Gastrocnemius medialis (tissue), 4 donors: ENCODE measurements around the gene STC2.

Experiments
- CTCF ChIP-seq, 5 experiments: fragments of 450-650 bp in 3 of 5; fragments of 200-600 bp in 2 of 5; sonication (generic) in 2 of 5; IDR thresholded peaks in 4 of 5; conservative IDR thresholded peaks in 1 of 5; 1 replicate in 4 of 5; 2 replicates in 1 of 5; pipeline ENCODE4 v1.5.1; 2016 to 2019; ENCODE audit warnings: antibody characterized with exemption in 5 of 5, mild to moderate bottlenecking in 3 of 5, moderate library complexity in 3 of 5
- POLR2A ChIP-seq, 2 donors: fragments of 450-650 bp; IDR thresholded peaks; one replicate each; pipeline ENCODE4 v1.6.1; 2017; ENCODE audit warnings: antibody characterized with exemption in 2 of 2, mild to moderate bottlenecking in 2 of 2, moderate library complexity in 2 of 2

- TF ChIP-seq CTCF (IDR thresholded peaks at IDR 0.05 in 4 of 5, conservative IDR thresholded peaks at IDR 0.05 in 1 of 5) (no peak), POLR2A (IDR thresholded peaks at IDR 0.05) (no peak)
Observed at GRCh38 chr5:173268750-173269432, 59.3 kb downstream of the STC2 start.
